K562 (cell line): ENCODE measurements around the gene SLC13A4. TPM values are rescaled to one million over a fixed set of nuclear protein-coding genes. Genes with fewer than 3 reads are reported as not detected.
A peak's percentile ranks its signal among the peaks of the same experiment; 100 is the strongest.

Experiments
- CBFA2T2 ChIP-seq: fragments of 450-650 bp; conservative IDR thresholded peaks from 2 replicates; pipeline ENCODE4 v1.6.1; 2017; ENCODE audit warnings: mild to moderate bottlenecking
- CBX3 ChIP-seq, 2 experiments: IDR thresholded peaks; 1 replicate in 1 of 2; 2 replicates in 1 of 2; pipeline ENCODE4 v1.6.1; 2012; ENCODE audit warnings: inconsistent platforms in 2 of 2, low read length in 2 of 2, borderline replicate concordance in 1 of 2, control low read depth in 1 of 2
- FOXJ2 ChIP-seq: fragments of 200-800 bp; sonication (Bioruptor generic); IDR thresholded peaks from 2 replicates; pipeline ENCODE4 v1.6.1; 2016; ENCODE audit warnings: missing genetic modification characterization, missing compliant biosample characterization
- GTF2E2 ChIP-seq: fragments of 200-800 bp; sonication (Bioruptor generic); IDR thresholded peaks from 2 replicates; pipeline ENCODE4 v1.6.1; 2016; ENCODE audit warnings: missing genetic modification characterization, missing compliant biosample characterization
- HDAC3 ChIP-seq: fragments of 450-650 bp; IDR thresholded peaks from 2 replicates; pipeline ENCODE4 v1.6.1; 2018; ENCODE audit warnings: borderline replicate concordance, mild to moderate bottlenecking, moderate library complexity; ENCODE audit not compliant: partially characterized antibody
- HNRNPL ChIP-seq: fragments of 200-400 bp; formaldehyde crosslinking; IDR thresholded peaks from 2 replicates; pipeline ENCODE4 v1.6.1; 2017; ENCODE audit warnings: low read depth, mild to moderate bottlenecking, low read length
- HNRNPLL ChIP-seq: fragments of 200-400 bp; formaldehyde crosslinking; IDR thresholded peaks from 2 replicates; pipeline ENCODE4 v1.6.1; 2017; ENCODE audit warnings: low read length, low read depth, mild to moderate bottlenecking; ENCODE audit not compliant: poor library complexity, severe bottlenecking
- HSF4 ChIP-seq: fragments of 250-450 bp; sonication (Bioruptor Pico); IDR thresholded peaks from 2 replicates; pipeline ENCODE4 v2.1.2; 2022; ENCODE audit warnings: mild to moderate bottlenecking, moderate library complexity, borderline replicate concordance
- ID3 ChIP-seq, 2 experiments: fragments of 250-450 bp in 1 of 2; fragments of 450-650 bp in 1 of 2; sonication (Bioruptor Pico) in 1 of 2; IDR thresholded peaks; 2 replicates each; pipeline versions ENCODE4 v1.6.1 to v1.8.0; 2016 to 2021; ENCODE audit warnings: mild to moderate bottlenecking in 2 of 2, moderate library complexity in 2 of 2, missing compliant biosample characterization in 1 of 2, missing genetic modification characterization in 1 of 2
- NR2C1 ChIP-seq, 2 experiments: fragments of 450-650 bp; IDR thresholded peaks; 2 replicates each; pipeline ENCODE4 v1.6.1; 2017; ENCODE audit warnings: mild to moderate bottlenecking in 2 of 2, antibody characterized with exemption in 1 of 2, inconsistent platforms in 1 of 2, missing compliant biosample characterization in 1 of 2, missing genetic modification characterization in 1 of 2
- POLR3G ChIP-seq: IDR thresholded peaks from 2 replicates; pipeline ENCODE4 v1.6.1; 2011; ENCODE audit not compliant: insufficient read length, insufficient replicate concordance; ENCODE audit errors: extremely low read depth
- RBBP5 ChIP-seq: fragments of 200-600 bp; sonication (generic); IDR thresholded peaks from 2 replicates; pipeline ENCODE4 v1.6.1; 2012; ENCODE audit warnings: borderline replicate concordance, mild to moderate bottlenecking, low read length, control low read depth, inconsistent platforms; ENCODE audit not compliant: insufficient read depth, poor library complexity, severe bottlenecking
- SMARCC2 ChIP-seq: fragments of 450-650 bp; IDR thresholded peaks from 2 replicates; pipeline ENCODE4 v1.6.1; 2017; ENCODE audit warnings: antibody characterized with exemption, moderate library complexity, mild to moderate bottlenecking, low read depth
- SMC3 ChIP-seq: conservative IDR thresholded peaks from 2 replicates; pipeline ENCODE4 v1.6.1; 2011; ENCODE audit warnings: low read depth, low read length, improper control_type of control experiment; ENCODE audit not compliant: insufficient read depth
- SRSF1 ChIP-seq: fragments of 200-400 bp; formaldehyde crosslinking; IDR thresholded peaks from 2 replicates; pipeline ENCODE4 v1.6.1; 2017; ENCODE audit warnings: mild to moderate bottlenecking, low read depth, low read length, moderate library complexity
- TFAP4 ChIP-seq: sonication (generic); formaldehyde crosslinking; IDR thresholded peaks from 2 replicates; pipeline ENCODE4 v1.8.0; 2022; ENCODE audit warnings: missing genetic modification reagents, mild to moderate bottlenecking, moderate library complexity, borderline replicate concordance
- THRAP3 ChIP-seq: fragments of 450-650 bp; IDR thresholded peaks from 2 replicates; pipeline ENCODE4 v1.6.1; 2016; ENCODE audit warnings: mild to moderate bottlenecking, inconsistent platforms, borderline replicate concordance
- polyA plus RNA-seq, 8 experiments: library from polyadenylated mRNA; depleted of rRNA in 4 of 8; stranded (reverse) in 5 of 8; unstranded in 3 of 8; fragments of >200 nt; fragmentation: Nextera tagmentation in 2 of 8; fragmentation: Illumina TruSeq in 1 of 8; extraction: Ambion mirVana in 2 of 8; extraction: Trizol in 1 of 8; gene quantifications; 2 replicates each; pipeline versions ENCODE4 v1.2.1 to v1.2.3, GENCODE V29; 2011 to 2014; ENCODE audit warnings: inconsistent platforms in 1 of 8, missing spikeins in 1 of 8
- total RNA-seq, 7 experiments: library from RNA; depleted of rRNA in 6 of 7; stranded (reverse); fragments of >200 nt in 6 of 7; fragmentation: Illumina TruSeq in 2 of 7; extraction: Trizol in 2 of 7; gene quantifications; 2 replicates each; pipeline versions ENCODE4 v1.2.1 to v1.2.3, GENCODE V29; 2011 to 2021; ENCODE audit warnings: low replicate concordance in 1 of 7

Gene SLC13A4
- total and polyA plus RNA-seq, 9 of the 15 experiments (the other 6 are each of a cell fraction or from before 2014, with no cell fraction given): 0.11 to 1.0 (median 0.36) TPM

GRCh38 chr7:135772639-135773222 is 44.7 kb upstream of the SLC13A4 start (continued):
- TF ChIP-seq POLR3G (no peak), CBX3 (IDR thresholded peaks at IDR 0.05; ENCODE audit: borderline replicate concordance in 1 of 2, low read length in 2 of 2) (no peak), HSF4 (CRISPR knock-in tag) (no peak), ID3 (CRISPR knock-in tag; IDR thresholded peaks at IDR 0.05) (no peak), ID3 (tag; IDR thresholded peaks at IDR 0.05) (0 out of 2 replicates have a peak, but pooled peaks have one; percentile 40), FOXJ2 (tag) (no peak), SRSF1 (no peak), CBFA2T2 (no peak), HNRNPLL (no peak), HDAC3 (no peak), SMC3 (no peak), TFAP4 (CRISPR knock-in tag) (0 out of 2 replicates have a peak, but pooled peaks have one; percentile 22), HNRNPL (no peak), THRAP3 (no peak), GTF2E2 (tag) (no peak), NR2C1 (IDR thresholded peaks at IDR 0.05) (no peak), NR2C1 (tag; IDR thresholded peaks at IDR 0.05) (no peak), SMARCC2 (no peak), RBBP5 (no peak)
